MG63 (cell line): ENCODE data around the gene CUEDC2. TPM values are rescaled to one million over a fixed set of nuclear protein-coding genes. Genes with fewer than 3 reads are reported as not detected.

Source experiments
- DNase-seq: peaks from one replicate; pipeline ENCODE4 v3.0.0-alpha.2; 2020
- H3K27me3 ChIP-seq: fragments of 250-450 bp; sonication (Bioruptor Pico); 2 replicates; pipeline ENCODE4 v1.5.1; 2020; ENCODE audit warnings: mild to moderate bottlenecking, moderate library complexity
- H3K36me3 ChIP-seq: fragments of 250-450 bp; sonication (Bioruptor Pico); 2 replicates; pipeline ENCODE4 v1.5.1; 2020; ENCODE audit warnings: mild to moderate bottlenecking, moderate library complexity
- H3K4me3 ChIP-seq: fragments of 250-450 bp; sonication (Bioruptor Pico); 2 replicates; pipeline ENCODE4 v1.5.1; 2020; ENCODE audit warnings: mild to moderate bottlenecking, moderate library complexity
- H3K9me3 ChIP-seq: fragments of 250-450 bp; sonication (Bioruptor Pico); 2 replicates; pipeline ENCODE4 v1.5.1; 2020; ENCODE audit warnings: mild to moderate bottlenecking, moderate library complexity
- total RNA-seq: library from RNA; depleted of rRNA; stranded (reverse); fragments of >200 nt; shearing (Covaris generic); gene quantifications from 2 replicates; pipeline ENCODE4 v1.2.3, GENCODE V29; 2014; ENCODE audit warnings: low replicate concordance

CUEDC2 gene
- total RNA-seq, 1 experiment from 2014 or later: 151 TPM

DNA sequence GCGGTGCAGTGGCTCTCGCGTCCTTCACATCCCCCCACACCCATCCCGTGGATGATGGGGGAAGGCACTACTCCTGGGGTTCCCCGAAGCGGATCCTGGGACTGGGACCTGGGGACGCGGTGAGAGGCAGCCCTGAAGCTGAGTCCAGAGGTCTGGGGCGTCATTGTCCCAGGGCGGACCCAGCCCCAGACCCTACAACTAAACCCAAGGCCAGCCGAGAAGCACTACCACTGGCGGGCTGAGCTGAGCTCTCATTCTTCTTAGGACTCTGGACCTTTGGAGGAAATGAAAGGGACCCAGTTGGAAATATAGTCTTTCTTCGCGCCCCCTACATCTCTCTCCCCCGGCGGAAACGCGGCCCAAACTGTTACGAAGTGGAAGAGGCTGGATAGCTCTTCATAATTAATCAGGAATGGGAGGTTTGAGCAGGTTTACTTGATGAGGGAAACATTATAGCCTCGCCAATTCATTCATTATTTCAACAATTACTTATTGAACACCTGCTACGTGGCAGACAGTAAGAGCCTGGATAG, 12.1 kb downstream of the CUEDC2 start:
- Histone ChIP-seq H3K4me3 (peak overlapping the region; percentile 69), H3K27me3 (peaks cover 4% of the 10 kb centered on the region), H3K9me3 (no peaks in the 10 kb centered on the region), H3K36me3 (peaks cover 5% of the 10 kb centered on the region)
- DNase-seq: no peak

DNA sequence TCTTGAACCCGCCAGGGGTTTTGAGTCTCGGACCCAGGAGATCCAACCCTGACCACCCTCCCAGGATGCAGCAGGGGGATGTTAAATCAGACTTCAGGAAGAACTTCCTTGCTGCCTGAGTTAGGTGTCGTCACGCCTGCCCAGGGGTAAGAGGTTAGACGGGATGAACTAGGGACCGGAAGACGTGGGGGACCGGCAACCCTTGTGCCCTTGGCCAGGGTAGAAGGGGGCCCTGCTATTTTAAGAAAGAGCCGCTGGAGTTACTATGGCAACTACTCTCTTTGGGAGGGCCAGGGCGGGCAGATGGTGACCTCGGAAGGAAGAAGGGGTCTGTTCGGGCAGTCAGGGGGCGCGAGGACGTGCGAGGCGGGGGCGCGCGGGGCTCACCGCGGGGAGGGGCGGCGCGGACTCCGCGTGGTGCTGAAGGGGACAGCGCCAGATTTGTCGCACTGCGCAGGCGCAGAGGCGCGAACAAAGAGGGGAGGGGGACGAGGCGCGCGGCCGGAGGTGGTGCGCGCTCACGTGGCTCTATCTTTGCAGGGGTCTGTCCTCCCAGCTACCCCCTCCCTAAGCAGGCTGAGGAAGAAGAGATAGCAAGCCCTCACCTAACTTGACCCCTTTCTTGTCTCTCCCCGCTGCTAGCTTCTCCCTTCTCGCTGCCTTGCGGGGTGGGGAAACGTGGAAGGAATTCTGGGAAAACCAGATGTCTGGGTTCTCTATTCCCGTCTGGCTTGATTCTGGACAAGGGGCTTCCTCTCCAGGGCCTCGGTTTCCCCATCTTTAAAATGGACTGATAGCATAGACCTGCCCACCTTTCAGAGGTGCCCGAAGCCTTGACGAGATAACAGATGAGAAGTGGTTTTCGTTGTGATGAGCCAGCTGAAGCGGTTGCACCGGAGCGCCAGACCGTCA, 12.8 kb downstream of the CUEDC2 start:
- peak; percentile 37 for DNase-seq
- Histone ChIP-seq H3K9me3 (no peaks in the 10 kb centered on the region), H3K4me3 (peak overlapping the region; percentile 69), H3K27me3 (peaks cover 4% of the 10 kb centered on the region), H3K36me3 (peaks cover 5% of the 10 kb centered on the region)

DNA sequence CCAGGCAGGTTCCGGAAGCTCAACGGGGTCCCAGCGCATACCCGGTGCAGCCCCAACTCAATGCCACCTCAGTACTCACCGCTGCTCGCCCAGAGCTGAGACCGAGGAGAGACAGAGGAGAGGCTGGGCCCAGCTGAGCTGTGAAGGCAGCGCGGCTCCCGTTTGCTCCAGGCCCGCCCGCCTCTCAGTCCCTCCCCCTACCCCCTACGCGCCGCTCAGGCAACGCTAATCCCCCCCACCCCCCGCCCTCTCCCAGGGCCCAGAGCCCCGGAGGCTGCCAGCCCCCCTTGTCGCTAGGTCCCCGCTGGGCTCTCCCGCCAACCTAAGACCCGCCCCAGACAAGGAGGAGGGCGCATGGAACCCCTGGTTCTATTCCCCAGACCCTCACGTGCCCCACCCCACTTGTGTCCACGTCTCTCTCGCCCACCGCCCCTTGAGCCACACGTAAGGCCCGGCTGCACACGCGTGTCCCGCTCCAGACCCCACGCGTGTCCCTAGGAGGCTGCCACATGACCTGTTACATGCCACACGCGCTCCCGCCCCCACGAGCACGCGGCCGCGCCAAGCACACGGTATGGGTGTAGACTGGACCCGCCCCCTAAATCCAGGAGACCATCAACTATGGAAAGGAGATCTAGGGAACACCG, 13.6 kb downstream of the CUEDC2 start, which contains the start of gene PSD:
Gene PSD (minus strand): TSS at position 164 of the 647 bp plus-strand sequence. CDS start 1,747 bp downstream, outside the sequence.
- Histone ChIP-seq H3K9me3 (no peaks in the 10 kb centered on the region), H3K4me3 (peak within 1 kb of the TSS; percentile 69), H3K36me3 (peaks cover 5% of the 10 kb centered on the region; the same call in 1 of the 2 replicates), H3K27me3 (peaks cover 4% of the 10 kb centered on the region)
- no peak for DNase-seq

DNA sequence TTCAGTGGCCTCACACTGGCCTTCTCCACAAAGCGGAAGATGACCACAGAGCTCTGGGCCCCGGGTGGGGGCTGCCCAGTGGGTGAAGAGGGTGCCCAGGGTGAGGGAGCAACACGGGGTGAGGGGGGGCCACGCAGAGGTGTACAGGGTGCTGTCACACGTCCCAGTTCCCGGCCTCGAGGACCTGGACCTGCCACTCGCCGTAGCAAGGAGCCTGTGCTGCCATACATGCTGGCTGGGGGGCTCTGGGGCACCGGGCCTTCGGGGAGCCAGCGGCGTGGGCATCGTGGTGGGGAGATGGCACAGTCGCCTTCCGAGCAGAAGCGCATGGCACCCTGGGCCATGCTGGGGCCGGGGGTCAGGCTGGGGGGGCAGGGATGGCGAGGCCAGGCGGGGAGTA, 15.7 kb downstream of the CUEDC2 start:
- DNase-seq: no peak
- Histone ChIP-seq H3K27me3 (peaks cover 13% of the 10 kb centered on the region), H3K36me3 (no peaks in the 10 kb centered on the region), H3K9me3 (no peaks in the 10 kb centered on the region), H3K4me3 (no peak overlapping the region)

DNA sequence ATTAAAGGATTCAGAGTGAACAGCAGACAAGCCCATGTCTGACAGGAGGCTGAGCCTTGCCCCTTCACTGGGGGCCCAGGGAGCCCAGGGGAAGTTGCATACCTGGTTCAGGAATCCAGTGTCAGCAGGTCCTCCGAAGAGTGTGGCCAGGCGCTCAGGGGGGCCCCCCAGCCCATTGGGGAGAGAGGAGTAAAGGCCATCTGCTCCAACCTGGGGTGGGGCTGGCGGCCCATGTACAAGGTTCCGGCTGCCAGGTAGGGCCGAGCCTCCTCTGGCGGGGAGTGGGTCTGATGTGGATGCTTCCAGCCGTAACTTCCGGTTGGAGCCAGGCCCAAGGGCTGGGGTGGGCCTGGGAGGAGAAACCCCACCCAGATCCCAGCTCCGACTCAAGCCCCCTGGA, 16.1 kb downstream of the CUEDC2 start:
- Histone ChIP-seq H3K36me3 (no peaks in the 10 kb centered on the region), H3K9me3 (no peaks in the 10 kb centered on the region), H3K27me3 (peaks cover 17% of the 10 kb centered on the region), H3K4me3 (no peak overlapping the region)
- no peak for DNase-seq

DNA sequence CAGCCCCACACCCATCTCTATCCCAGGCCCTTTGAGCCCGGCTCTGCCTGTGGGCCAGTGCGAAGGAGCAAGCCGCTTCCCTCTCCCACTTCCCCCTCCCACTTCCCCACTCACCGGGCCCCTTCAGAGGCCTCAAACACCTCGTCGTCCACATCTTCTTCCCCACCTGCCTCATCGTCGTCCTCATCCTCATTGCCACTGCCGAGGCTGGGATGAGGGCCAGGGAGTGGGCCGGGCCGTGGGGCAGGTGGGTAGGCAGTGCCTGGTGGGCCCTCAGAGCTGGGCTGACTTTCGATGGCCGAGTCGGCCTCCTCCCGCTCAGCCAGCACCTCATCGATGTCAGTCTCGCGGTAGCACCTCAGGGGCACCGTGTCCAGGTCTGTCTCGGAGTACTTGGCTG, 17.6 kb downstream of the CUEDC2 start:
- H3K27me3 ChIP-seq: peaks cover 29% of the 10 kb centered on the region
- H3K9me3 ChIP-seq: no peaks in the 10 kb centered on the region
- no peak overlapping the region for H3K4me3 ChIP-seq
- no peak for DNase-seq
- H3K36me3 ChIP-seq: no peaks in the 10 kb centered on the region

DNA sequence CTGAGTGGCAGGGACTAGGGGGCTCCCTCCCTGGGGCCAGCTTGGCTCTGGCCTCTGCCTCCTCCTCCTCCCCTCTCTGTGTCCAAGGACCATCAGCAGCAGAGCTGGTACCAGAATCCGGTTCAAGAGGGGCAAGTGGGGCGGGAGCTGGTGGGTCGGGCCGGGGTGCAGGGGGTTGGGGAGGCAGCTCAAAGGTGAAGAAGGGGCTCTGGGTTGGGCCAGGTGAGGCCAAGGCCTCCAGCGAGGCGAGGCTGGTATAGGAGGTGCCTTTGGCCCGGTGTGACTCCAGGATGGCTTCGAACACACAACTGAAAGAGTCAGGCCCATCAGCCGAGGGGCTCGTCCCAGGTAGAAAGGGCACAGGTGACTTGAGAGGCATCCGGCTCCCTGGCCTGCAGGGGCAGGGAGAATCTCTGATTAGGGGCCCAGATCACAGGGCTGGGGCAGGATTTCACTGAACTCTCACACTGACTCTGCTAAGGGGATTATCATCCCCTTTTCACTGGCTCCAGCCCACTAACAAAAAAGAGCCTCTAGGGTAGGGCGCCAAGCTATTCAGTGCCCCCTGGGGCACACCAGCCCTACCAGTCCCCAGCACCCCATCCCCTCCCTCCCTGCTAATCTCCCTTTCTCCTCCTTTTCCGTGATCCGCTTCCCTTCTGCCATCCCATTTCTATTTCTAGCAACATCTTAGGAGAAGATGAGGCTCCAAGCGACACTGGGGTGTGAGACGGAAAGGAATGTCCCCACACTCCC, 18.4 kb downstream of the CUEDC2 start:
- DNase-seq: no peak
- H3K27me3 ChIP-seq: peaks cover 31% of the 10 kb centered on the region
- no peaks in the 10 kb centered on the region for H3K36me3 ChIP-seq
- no peaks in the 10 kb centered on the region for H3K9me3 ChIP-seq
- H3K4me3 ChIP-seq: no peak overlapping the region

DNA sequence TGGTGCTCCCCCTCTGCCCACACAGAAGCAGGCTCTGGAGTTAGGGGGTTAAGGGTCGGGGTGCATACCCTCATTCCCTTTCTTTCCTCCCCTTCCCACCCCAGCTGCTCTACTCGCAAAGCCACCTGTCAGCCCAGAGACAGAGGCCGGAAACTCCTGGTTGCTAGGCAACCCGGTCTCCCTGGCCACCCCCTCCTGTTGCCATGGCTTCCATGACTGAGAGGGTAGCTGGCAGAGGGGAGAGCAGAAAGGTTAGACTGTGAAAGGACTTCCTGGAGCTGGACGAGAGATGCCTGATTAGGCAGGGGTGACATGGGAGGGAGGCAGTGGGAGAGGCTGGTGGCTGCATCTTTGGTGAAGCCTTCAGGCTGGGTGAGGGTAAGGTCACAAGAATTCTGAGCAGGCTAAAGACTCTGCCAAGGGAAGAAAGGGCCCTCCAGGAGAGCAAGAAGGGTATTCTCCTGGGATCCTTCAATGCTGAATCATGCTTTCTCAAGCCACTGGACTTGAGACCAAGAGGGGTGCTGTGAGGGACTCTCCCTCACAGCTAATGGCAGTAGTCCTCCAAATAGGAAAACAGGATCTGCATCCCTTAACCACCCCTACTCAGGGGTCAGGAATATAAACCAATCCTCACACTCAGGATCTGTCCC, 19.2 kb downstream of the CUEDC2 start:
- H3K4me3 ChIP-seq: no peak overlapping the region
- no peaks in the 10 kb centered on the region for H3K36me3 ChIP-seq
- peaks cover 33% of the 10 kb centered on the region for H3K27me3 ChIP-seq
- no peak for DNase-seq
- H3K9me3 ChIP-seq: no peaks in the 10 kb centered on the region

DNA sequence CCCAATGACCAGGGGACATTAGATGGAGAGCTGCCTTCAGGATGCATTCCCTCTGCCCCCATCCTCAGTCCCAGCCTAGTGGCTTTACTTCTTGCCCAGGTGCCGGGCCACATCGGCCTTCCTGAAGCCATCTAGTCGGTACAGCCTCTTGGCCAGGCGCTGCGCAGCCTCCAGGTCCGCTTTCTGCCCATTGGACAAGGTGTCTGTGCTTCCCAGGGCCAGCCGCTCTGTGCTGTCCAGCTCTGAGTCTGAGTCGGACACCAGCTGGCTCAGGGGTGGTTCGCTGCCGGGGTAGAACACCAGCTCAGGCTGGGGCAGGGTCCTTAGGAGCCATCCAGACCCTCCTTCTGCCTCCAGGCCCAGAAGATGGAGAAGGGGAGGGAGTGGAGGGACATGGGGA, 20.1 kb downstream of the CUEDC2 start:
- Histone ChIP-seq H3K9me3 (no peaks in the 10 kb centered on the region), H3K27me3 (peaks cover 33% of the 10 kb centered on the region), H3K36me3 (no peaks in the 10 kb centered on the region), H3K4me3 (no peak overlapping the region)
- DNase-seq: no peak

DNA sequence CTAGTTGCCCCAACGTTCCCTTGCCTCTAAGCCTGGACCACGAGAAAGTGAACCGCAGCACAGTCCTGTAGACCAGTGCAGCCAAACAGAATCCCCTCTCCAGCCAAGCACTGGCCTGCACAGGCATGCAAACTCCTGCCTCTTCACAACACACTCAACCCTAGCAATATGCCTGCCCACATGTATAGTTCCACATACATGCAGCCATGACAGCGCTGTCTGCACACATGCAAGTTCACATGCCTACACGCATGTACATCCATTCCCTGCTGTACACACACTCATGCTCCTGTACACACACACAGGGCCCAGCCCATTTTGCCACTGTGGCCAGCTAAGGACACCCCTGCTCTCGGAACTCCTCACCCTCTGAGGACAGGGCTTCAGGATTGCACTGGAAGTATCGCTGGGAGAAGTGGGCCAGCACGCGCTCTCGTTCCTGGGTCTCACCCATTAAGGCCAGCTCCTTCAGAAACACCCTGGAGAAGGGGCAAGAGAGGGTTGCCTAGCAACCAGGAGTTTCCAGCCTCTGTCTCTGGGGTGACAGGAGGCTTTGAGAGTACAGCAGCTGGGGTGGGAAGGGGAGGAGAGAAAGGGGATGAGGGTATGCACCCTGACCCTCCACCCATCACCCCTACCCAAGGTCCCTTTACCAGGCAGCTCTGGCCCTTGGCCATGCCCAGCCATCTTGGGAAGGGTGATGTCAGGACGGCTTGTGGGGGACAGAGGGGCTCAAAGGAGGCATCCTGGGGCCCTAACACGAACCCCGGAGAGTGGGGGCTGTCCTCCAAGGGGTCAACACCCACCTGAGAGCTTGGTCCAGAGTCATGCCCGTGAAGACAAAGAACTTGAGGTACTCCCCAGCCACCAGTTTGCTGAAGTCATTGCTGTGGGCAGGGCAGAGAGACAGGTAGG, 20.8 kb downstream of the CUEDC2 start:
- Histone ChIP-seq H3K4me3 (no peak overlapping the region), H3K36me3 (no peaks in the 10 kb centered on the region), H3K27me3 (peaks cover 33% of the 10 kb centered on the region), H3K9me3 (no peaks in the 10 kb centered on the region)
- no peak for DNase-seq

DNA sequence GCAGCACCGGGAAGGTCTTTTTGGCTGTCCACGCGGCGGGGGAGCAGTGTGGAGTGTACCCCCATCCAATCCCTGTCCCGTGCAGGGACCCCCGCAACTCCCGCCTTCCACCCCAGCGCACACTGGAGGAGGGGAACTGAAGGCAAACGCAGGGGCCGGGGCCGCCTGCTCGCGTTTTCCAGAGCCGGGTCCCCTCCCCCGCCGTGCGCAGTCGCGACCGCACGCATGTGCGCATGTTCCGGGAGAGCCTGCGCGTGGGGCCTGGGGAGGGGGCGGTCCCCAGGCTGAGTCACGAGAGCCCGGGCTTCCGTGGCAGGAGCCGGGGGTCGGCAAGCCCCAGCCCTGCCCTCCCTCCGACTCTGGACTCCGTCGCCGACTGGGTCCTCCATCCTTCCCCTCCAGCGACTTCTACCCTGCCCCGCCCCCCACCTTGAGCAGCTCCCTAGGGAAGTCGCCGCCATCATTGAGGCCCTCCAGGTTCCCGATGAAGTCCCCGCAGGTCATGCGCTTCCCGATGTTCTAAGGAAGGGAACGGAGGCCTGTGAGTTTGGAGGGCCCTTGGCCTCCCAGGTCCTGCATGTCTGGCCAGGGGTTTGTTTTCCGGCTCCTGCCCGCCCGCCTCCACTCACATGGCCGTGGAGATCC, 21.8 kb downstream of the CUEDC2 start:
- no peak overlapping the region for H3K4me3 ChIP-seq
- no peaks in the 10 kb centered on the region for H3K9me3 ChIP-seq
- peaks cover 33% of the 10 kb centered on the region for H3K27me3 ChIP-seq
- DNase-seq: no peak
- no peaks in the 10 kb centered on the region for H3K36me3 ChIP-seq

DNA sequence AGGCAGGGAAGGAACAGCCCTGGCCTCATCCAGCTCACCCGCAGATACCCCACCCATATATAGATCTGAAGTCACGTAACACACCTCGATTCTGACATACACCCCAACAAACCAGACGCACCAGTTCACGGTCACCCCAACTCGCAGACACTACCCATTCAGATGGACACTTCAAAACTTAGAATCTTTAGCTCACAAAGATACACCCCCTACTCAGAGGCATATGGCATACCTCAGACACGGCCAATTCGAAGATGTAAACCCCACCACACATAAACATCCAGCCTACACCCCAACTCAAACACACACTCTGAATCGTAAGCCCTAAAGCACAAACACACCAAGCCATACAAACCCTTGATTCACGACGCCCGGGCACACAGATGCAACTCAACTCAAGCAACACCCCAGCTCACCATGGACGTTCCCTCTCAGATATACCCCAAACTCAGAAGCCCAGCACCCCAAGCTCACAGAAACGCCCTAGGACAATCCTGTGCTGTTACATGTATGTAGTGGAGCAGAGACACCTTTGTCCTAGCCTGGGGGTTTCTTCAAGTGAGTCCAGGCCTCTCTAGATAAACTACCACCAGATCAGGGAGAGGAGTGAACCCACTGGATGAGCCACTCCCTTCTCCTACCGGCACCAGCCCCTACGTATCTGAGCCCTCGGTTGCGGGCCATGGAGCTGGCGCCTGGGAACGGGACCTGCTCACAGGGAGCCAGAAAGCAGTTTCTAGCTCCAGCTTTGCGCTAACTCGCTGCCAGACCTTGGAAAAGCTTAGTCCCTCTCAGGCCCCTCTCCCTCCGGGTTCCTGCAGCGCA, 22.6 kb downstream of the CUEDC2 start:
- Histone ChIP-seq H3K9me3 (no peaks in the 10 kb centered on the region), H3K27me3 (peaks cover 33% of the 10 kb centered on the region), H3K4me3 (no peak overlapping the region), H3K36me3 (no peaks in the 10 kb centered on the region)
- DNase-seq: no peak

DNA sequence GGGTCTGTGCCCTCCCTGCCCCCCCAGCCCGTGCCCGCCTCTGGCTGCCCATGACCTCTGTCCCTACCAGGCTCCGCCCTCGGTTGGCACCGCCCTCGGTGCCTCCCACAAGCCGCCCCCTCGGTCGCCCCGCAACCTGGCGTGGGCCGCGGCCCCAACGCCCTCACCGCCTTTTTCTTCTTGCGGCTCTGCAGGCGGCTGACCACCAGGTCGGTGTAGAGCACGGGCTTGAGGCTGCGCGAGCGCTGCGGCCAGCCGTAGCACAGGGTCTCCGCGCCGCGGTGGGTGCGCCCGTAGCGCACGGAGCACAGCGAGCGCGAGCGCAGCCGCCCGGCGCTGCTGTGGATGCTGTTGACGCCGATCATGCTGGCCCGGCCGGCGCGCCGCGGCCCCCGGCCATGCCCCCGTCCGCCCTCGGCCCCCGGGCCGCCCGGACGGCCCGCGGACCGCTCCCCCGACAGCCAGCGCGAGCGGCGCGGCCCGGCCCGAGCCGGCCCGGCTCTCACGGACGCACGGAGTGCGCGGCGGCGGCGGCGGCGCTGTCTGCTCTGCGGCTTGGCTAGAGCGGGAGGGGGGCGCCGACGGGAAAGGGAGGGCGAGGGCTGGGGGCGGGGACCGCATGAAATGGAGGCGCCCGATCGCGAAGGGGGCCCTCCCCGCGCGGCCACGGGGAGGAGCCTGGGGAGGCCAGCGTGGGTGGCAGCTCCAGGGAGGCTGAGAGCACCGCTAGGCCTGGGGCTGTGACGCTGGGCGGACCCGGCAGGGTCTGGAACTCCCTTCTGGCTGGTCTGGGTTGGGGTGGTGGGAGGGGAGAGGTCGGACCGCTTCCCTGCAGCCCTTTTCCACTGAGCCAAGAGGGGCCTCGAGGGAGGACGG, 23.4 kb downstream of the CUEDC2 start:
- H3K9me3 ChIP-seq: no peaks in the 10 kb centered on the region
- H3K4me3 ChIP-seq: no peak overlapping the region
- DNase-seq: no peak
- H3K36me3 ChIP-seq: no peaks in the 10 kb centered on the region
- H3K27me3 ChIP-seq: peaks cover 33% of the 10 kb centered on the region
